ENCODE data around the gene ARL15. TPM values are rescaled to one million over a fixed set of nuclear protein-coding genes. Genes with fewer than 3 reads are reported as not detected.

The ARL15 gene
- total RNA-seq, 1 experiment from 2014 or later, result 6.9 TPM

DNA sequence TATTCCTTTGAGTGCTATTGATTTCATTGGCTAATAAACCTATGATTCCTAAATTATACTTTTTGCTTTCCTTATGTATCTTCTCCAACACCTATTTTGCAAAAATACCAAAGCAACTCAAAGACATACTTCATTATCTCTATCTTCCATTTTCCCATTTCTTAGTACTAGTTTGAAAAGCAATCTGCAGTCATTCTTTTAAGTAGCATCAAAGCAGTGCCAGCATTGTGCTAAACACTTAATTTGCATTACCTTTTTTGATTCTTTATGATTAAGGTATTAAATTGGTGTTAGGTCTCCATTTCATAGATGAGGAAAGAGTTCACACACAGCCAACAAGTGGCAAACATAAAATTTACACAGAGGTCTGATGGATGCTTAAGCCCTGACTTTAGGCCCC lies 330.3 kb downstream of the ARL15 start:
- no peak overlapping the region for H2AFZ ChIP-seq (ENCODE audit: low read length)
- DNase-seq (no peak), ATAC-seq (no peak)
- no peaks in the 10 kb centered on the region for H3F3A ChIP-seq (ENCODE audit: low read length, unreplicated experiment)
- H3K27ac ChIP-seq (ENCODE audit: low read length), result no peak overlapping the region
- intact Hi-C loops (cut with micrococcal nuclease), result no loop called here
- no peak overlapping the region for H3K4me2 ChIP-seq (ENCODE audit: low read length)
- peaks cover 3% of the 10 kb centered on the region; the same call in 1 of the 2 replicates for H3K4me1 ChIP-seq (ENCODE audit: insufficient read depth, low read length)
- H3K9me2 ChIP-seq (replicated peaks; ENCODE audit: low read length), result no peaks in the 10 kb centered on the region
- no peaks in the 10 kb centered on the region for H4K20me1 ChIP-seq (ENCODE audit: low read length)
- H3K27me3 ChIP-seq (ENCODE audit: low read length), result no peaks in the 10 kb centered on the region
- ChIA-PET POLR2A (ENCODE audit: unreplicated experiment) (no interaction called here), CTCF (no interaction called here)
- no peak overlapping the region for H3K4me3 ChIP-seq (ENCODE audit: low read length)
- H3K36me3 ChIP-seq (ENCODE audit: low read depth, low read length), result no peaks in the 10 kb centered on the region
- no peaks in the 10 kb centered on the region for H3K9me3 ChIP-seq (ENCODE audit: low read length)
- no peak for TF ChIP-seq EZH2 (IDR thresholded peaks at IDR 0.05; ENCODE audit: low read length, unreplicated experiment)
- TF ChIP-seq EZH2phosphoT487 (IDR thresholded peaks at IDR 0.05; ENCODE audit: borderline replicate concordance, low read length), result no peak
- no peak for TF ChIP-seq CTCF (conservative IDR thresholded peaks at IDR 0.05; ENCODE audit: low read depth, low read length)
- H3K79me2 ChIP-seq (ENCODE audit: low read length), result no peaks in the 10 kb centered on the region
- H3K9ac ChIP-seq (ENCODE audit: low read length), result no peak overlapping the region
- no TSS peak for BruUV-seq (replicated peaks)

DNA sequence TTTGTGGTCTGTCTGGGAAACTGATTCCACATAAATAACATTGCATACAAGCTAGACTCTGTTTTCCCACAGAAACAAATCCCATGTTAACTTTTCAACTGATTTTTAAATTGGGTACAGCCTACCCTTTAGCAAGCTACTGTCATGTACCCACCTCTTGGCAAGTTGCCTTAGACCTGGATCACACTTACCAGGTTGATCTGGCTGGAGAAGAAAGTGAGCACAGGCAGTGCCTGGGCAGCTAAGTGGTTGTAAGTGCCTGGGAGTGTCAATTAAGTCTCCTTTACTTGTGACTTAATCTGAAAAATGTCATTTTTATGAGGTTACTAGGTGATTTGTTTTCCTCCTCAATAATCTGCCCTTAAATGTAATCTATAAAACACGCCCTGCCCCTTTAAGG lies 336.4 kb downstream of the ARL15 start:
- no peak overlapping the region for H3K4me2 ChIP-seq (ENCODE audit: low read length)
- H3K79me2 ChIP-seq (ENCODE audit: low read length), result no peaks in the 10 kb centered on the region
- no peak overlapping the region for H3K4me3 ChIP-seq (ENCODE audit: low read length)
- ChIA-PET CTCF (no interaction called here), POLR2A (ENCODE audit: unreplicated experiment) (no interaction called here)
- no peaks in the 10 kb centered on the region for H3K36me3 ChIP-seq (ENCODE audit: low read depth, low read length)
- H3K27ac ChIP-seq (ENCODE audit: low read length), result no peak overlapping the region
- no peaks in the 10 kb centered on the region for H3K4me1 ChIP-seq (ENCODE audit: insufficient read depth, low read length)
- no peaks in the 10 kb centered on the region for H3K27me3 ChIP-seq (ENCODE audit: low read length)
- H4K20me1 ChIP-seq (ENCODE audit: low read length), result no peaks in the 10 kb centered on the region
- no peak overlapping the region for H3K9ac ChIP-seq (ENCODE audit: low read length)
- ATAC-seq (no peak), DNase-seq (no peak)
- H3K9me2 ChIP-seq (replicated peaks; ENCODE audit: low read length), result no peaks in the 10 kb centered on the region
- no peaks in the 10 kb centered on the region for H3K9me3 ChIP-seq (ENCODE audit: low read length)
- TF ChIP-seq EZH2phosphoT487 (IDR thresholded peaks at IDR 0.05; ENCODE audit: borderline replicate concordance, low read length) (no peak), EZH2 (IDR thresholded peaks at IDR 0.05; ENCODE audit: low read length, unreplicated experiment) (no peak), CTCF (conservative IDR thresholded peaks at IDR 0.05; ENCODE audit: low read depth, low read length) (no peak)
- no TSS peak for BruUV-seq (replicated peaks)
- H3F3A ChIP-seq (ENCODE audit: low read length, unreplicated experiment), result no peaks in the 10 kb centered on the region
- intact Hi-C loops (cut with micrococcal nuclease), result no loop called here
- no peak overlapping the region for H2AFZ ChIP-seq (ENCODE audit: low read length)

GRCh38 chr5:53972314-53972713 lies 338.1 kb downstream of the ARL15 start:
- BruUV-seq (replicated peaks), result no TSS peak

More at GRCh38 chr5:53972314-53972713, 338.1 kb downstream of the ARL15 start:
- H3K27me3 ChIP-seq (ENCODE audit: low read length), result no peaks in the 10 kb centered on the region
- H2AFZ ChIP-seq (ENCODE audit: low read length), result no peak overlapping the region
- no peaks in the 10 kb centered on the region for H3F3A ChIP-seq (ENCODE audit: low read length, unreplicated experiment)
- H4K20me1 ChIP-seq (ENCODE audit: low read length), result no peaks in the 10 kb centered on the region
- H3K4me1 ChIP-seq (ENCODE audit: insufficient read depth, low read length), result no peaks in the 10 kb centered on the region
- no peak overlapping the region for H3K4me2 ChIP-seq (ENCODE audit: low read length)
- H3K9ac ChIP-seq (ENCODE audit: low read length), result no peak overlapping the region
- CTCF ChIA-PET, result no interaction called here
- no peak for DNase-seq
- H3K9me3 ChIP-seq (ENCODE audit: low read length), result no peaks in the 10 kb centered on the region
- intact Hi-C loops (cut with micrococcal nuclease), result no loop called here
- no peak overlapping the region for H3K27ac ChIP-seq (ENCODE audit: low read length)
- H3K36me3 ChIP-seq (ENCODE audit: low read depth, low read length), result no peaks in the 10 kb centered on the region
- H3K79me2 ChIP-seq (ENCODE audit: low read length), result no peaks in the 10 kb centered on the region
- TF ChIP-seq CTCF (conservative IDR thresholded peaks at IDR 0.05; ENCODE audit: low read depth, low read length), result no peak
- TF ChIP-seq EZH2phosphoT487 (IDR thresholded peaks at IDR 0.05; ENCODE audit: borderline replicate concordance, low read length), result no peak
- no peak for TF ChIP-seq EZH2 (IDR thresholded peaks at IDR 0.05; ENCODE audit: low read length, unreplicated experiment)
- H3K4me3 ChIP-seq (ENCODE audit: low read length), result no peak overlapping the region
- H3K9me2 ChIP-seq (replicated peaks; ENCODE audit: low read length), result no peaks in the 10 kb centered on the region
- POLR2A ChIA-PET (ENCODE audit: unreplicated experiment), result no interaction called here
- ATAC-seq, result no peak

All from PC-3 (cell line).